K562 (cell line): ENCODE measurements around the gene AP3B1. TPM values are rescaled to one million over a fixed set of nuclear protein-coding genes. Genes with fewer than 3 reads are reported as not detected.

Source experiments
- ATAC-seq: fragments of 200-7000 bp; cut with Tn5 transposase; 3 replicates; pipeline ENCODE4 v1.9.1; 2020; ENCODE audit warnings: moderate library complexity
- BruUV-seq: library from RNA; stranded (reverse); fragments of 400-500 nt; replicated peaks from 2 replicates; lab custom pipeline; 2021; lab: Mats Ljungman, UMichigan
- CTCF ChIA-PET: fragments of 300-600 bp; formaldehyde crosslinking; extraction: SDS; loops from one replicate; lab custom pipeline; 2021; ENCODE audit warnings: low intra/inter-chr PET ratio; lab: Yijun Ruan, JAX
- POLR2A ChIA-PET: fragments of 300-600, 350-650 bp; sonication (Branson Sonifier 250); formaldehyde crosslinking; extraction: SDS; loops from one replicate; lab custom pipeline; 2021; ENCODE audit warnings: antibody characterized with exemption, inconsistent platforms; lab: Yijun Ruan, JAX
- DNase-seq, 4 experiments: peaks; one replicate each; pipeline versions ENCODE4 v3.0.0 to v3.0.0-alpha.2; 2011 to 2018; ENCODE audit warnings: low spot score in 3 of 4, mixed read lengths in 3 of 4; ENCODE audit errors: extremely low read depth in 1 of 4
- FAIRE-seq: peaks from 2 replicates; lab custom pipeline; 2011; peaks lifted over from hg19 to GRCh38; lab: Jason Lieb, UNC
- H2AFZ ChIP-seq: 2 replicates; pipeline ENCODE4 v1.6.0; 2011; ENCODE audit warnings: low read depth, low read length, control low read depth, inconsistent platforms
- H3K27ac ChIP-seq: fragments of 200-600 bp; 3 replicates; pipeline ENCODE4 v1.8.0; 2011; ENCODE audit warnings: low read depth, mild to moderate bottlenecking, control low read depth, inconsistent platforms, low read length, moderate library complexity, mixed read lengths; ENCODE audit errors: extremely low read depth
- H3K27me3 ChIP-seq, 2 experiments: fragments of 300-600 bp in 1 of 2; 2 replicates in 1 of 2; 3 replicates in 1 of 2; pipeline versions ENCODE4 v1.6.0 to v1.8.0; 2011; ENCODE audit warnings: inconsistent platforms in 2 of 2, low read length in 2 of 2, mild to moderate bottlenecking in 1 of 2, mixed read lengths in 1 of 2, moderate library complexity in 1 of 2; ENCODE audit not compliant: control insufficient read depth in 2 of 2, insufficient read depth in 2 of 2
- H3K36me3 ChIP-seq: fragments of 300-600 bp; 3 replicates; pipeline ENCODE4 v1.8.0; 2011; ENCODE audit warnings: mild to moderate bottlenecking, low read length, inconsistent platforms; ENCODE audit not compliant: control insufficient read depth, insufficient read depth
- H3K4me1 ChIP-seq, 2 experiments: fragments of 200-600 bp in 1 of 2; replicated peaks in 1 of 2; 2 replicates in 1 of 2; 3 replicates in 1 of 2; pipeline versions ENCODE4 v1.5.1 to v1.8.0; 2011; ENCODE audit warnings: inconsistent platforms in 2 of 2, low read length in 2 of 2, mild to moderate bottlenecking in 1 of 2, mixed read lengths in 1 of 2, moderate library complexity in 1 of 2; ENCODE audit not compliant: control insufficient read depth in 2 of 2, insufficient read depth in 2 of 2
- H3K4me2 ChIP-seq: 2 replicates; pipeline ENCODE4 v1.6.1; 2011; ENCODE audit warnings: low read length, control low read depth, inconsistent platforms, mixed read lengths; ENCODE audit not compliant: insufficient read depth
- H3K4me3 ChIP-seq: fragments of 200-600 bp; sonication (generic), shearing (Covaris generic); 2 replicates; pipeline ENCODE4 v1.5.1; 2016; ENCODE audit warnings: control low read depth, inconsistent platforms
- H3K79me2 ChIP-seq: fragments of 200-600 bp; 3 replicates; pipeline ENCODE4 v1.8.0; 2011; ENCODE audit warnings: low read length, inconsistent platforms; ENCODE audit not compliant: control insufficient read depth, insufficient read depth
- H3K9ac ChIP-seq, 2 experiments: 2 replicates each; pipeline versions ENCODE4 v1.6.0 to v1.6.1; 2011; ENCODE audit warnings: low read depth in 2 of 2, low read length in 2 of 2, control low read depth in 1 of 2, inconsistent platforms in 1 of 2, mild to moderate bottlenecking in 1 of 2, mixed read lengths in 1 of 2; ENCODE audit not compliant: insufficient read depth in 1 of 2
- H3K9me1 ChIP-seq: one replicate; pipeline ENCODE4 v1.6.0; 2011; ENCODE audit warnings: inconsistent platforms, mild to moderate bottlenecking, low read length, moderate library complexity; ENCODE audit not compliant: control insufficient read depth, insufficient read depth
- H3K9me3 ChIP-seq: replicated peaks from 2 replicates; pipeline ENCODE4 v1.5.1; 2011; ENCODE audit warnings: low read depth, low read length, inconsistent platforms; ENCODE audit not compliant: control insufficient read depth, insufficient read depth
- H4K20me1 ChIP-seq: replicated peaks from 2 replicates; pipeline ENCODE4 v1.6.1; 2011; ENCODE audit warnings: low read length, inconsistent platforms, mixed read lengths; ENCODE audit not compliant: control insufficient read depth, insufficient read depth
- CBFA2T3 ChIP-seq: fragments of 450-650 bp; IDR thresholded peaks from 2 replicates; pipeline ENCODE4 v1.6.1; 2017
- HMG20B ChIP-seq: fragments of 250-450 bp; sonication (Bioruptor Pico); IDR thresholded peaks from 2 replicates; pipeline ENCODE4 v1.5.0; 2021; ENCODE audit warnings: mild to moderate bottlenecking
- KAT7 ChIP-seq: sonication (generic); formaldehyde crosslinking; IDR thresholded peaks from 2 replicates; pipeline ENCODE4 v1.8.0; 2022; ENCODE audit warnings: missing genetic modification reagents, mild to moderate bottlenecking, borderline replicate concordance
- MIER1 ChIP-seq: fragments of 450-650 bp; IDR thresholded peaks from 2 replicates; pipeline ENCODE4 v1.6.1; 2016; ENCODE audit warnings: antibody characterized with exemption, mild to moderate bottlenecking, low read depth
- MTA1 ChIP-seq: fragments of 450-650 bp; IDR thresholded peaks from 2 replicates; pipeline ENCODE4 v1.6.1; 2017; ENCODE audit warnings: borderline replicate concordance
- NCOA6 ChIP-seq: fragments of 450-650 bp; IDR thresholded peaks from 2 replicates; pipeline ENCODE4 v1.6.1; 2017; ENCODE audit warnings: mild to moderate bottlenecking
- NFYB ChIP-seq: IDR thresholded peaks from 2 replicates; pipeline ENCODE4 v1.6.1; 2011; ENCODE audit warnings: mild to moderate bottlenecking, moderate library complexity; ENCODE audit not compliant: insufficient read length; ENCODE audit errors: extremely low read depth
- NR3C1 ChIP-seq: sonication (generic); formaldehyde crosslinking; IDR thresholded peaks from 2 replicates; pipeline ENCODE4 v1.8.1; 2022; ENCODE audit warnings: missing genetic modification reagents
- POLR3A ChIP-seq: IDR thresholded peaks from 2 replicates; pipeline ENCODE4 v1.6.1; 2011; ENCODE audit warnings: borderline replicate concordance, mild to moderate bottlenecking, moderate library complexity; ENCODE audit not compliant: insufficient read length, insufficient read depth; ENCODE audit errors: extremely low read depth
- RBM22 ChIP-seq: fragments of 200-400 bp; formaldehyde crosslinking; IDR thresholded peaks from 2 replicates; pipeline ENCODE4 v1.6.1; 2018; ENCODE audit warnings: low read length, low read depth; ENCODE audit not compliant: poor library complexity, severe bottlenecking
- SMARCB1 ChIP-seq: IDR thresholded peaks from 2 replicates; pipeline ENCODE4 v1.6.1; 2011; ENCODE audit warnings: improper control_type of control experiment, low read depth; ENCODE audit not compliant: insufficient read length
- SOX6 ChIP-seq: fragments of 450-650 bp; IDR thresholded peaks from 2 replicates; pipeline ENCODE4 v1.6.1; 2014; ENCODE audit warnings: mild to moderate bottlenecking
- TBP ChIP-seq: optimal IDR thresholded peaks from 2 replicates; pipeline ENCODE3; 2011; ENCODE audit warnings: low read depth, low read length, improper control_type of control experiment
- TEAD2 ChIP-seq: fragments of 450-650 bp; IDR thresholded peaks from 2 replicates; pipeline ENCODE4 v1.6.1; 2016; ENCODE audit warnings: missing genetic modification characterization, control low read depth, missing compliant biosample characterization
- ZBTB11 ChIP-seq, 3 experiments: fragments of 200-800 bp in 1 of 3; fragments of 250-450 bp in 1 of 3; fragments of 450-650 bp in 1 of 3; sonication (Bioruptor Pico) in 1 of 3; sonication (Bioruptor generic) in 1 of 3; formaldehyde crosslinking in 1 of 3; IDR thresholded peaks; 2 replicates each; pipeline versions ENCODE4 v1.6.1 to v1.8.0; 2016 to 2022; ENCODE audit warnings: mild to moderate bottlenecking in 2 of 3, missing genetic modification characterization in 2 of 3, missing compliant biosample characterization in 1 of 3, moderate library complexity in 1 of 3
- ZBTB5 ChIP-seq: fragments of 450-650 bp; IDR thresholded peaks from 2 replicates; pipeline ENCODE4 v1.6.1; 2017; ENCODE audit warnings: antibody characterized with exemption
- ZNF133 ChIP-seq: fragments of 250-450 bp; sonication (Bioruptor Pico); IDR thresholded peaks from 2 replicates; pipeline ENCODE4 v1.4.0; 2020; ENCODE audit warnings: mild to moderate bottlenecking
- ZNF165 ChIP-seq: fragments of 250-450 bp; sonication (Bioruptor Pico); IDR thresholded peaks from 2 replicates; pipeline ENCODE4 v1.4.0; 2020; ENCODE audit warnings: borderline replicate concordance
- ZNF212 ChIP-seq: fragments of 450-650 bp; formaldehyde crosslinking; IDR thresholded peaks from 2 replicates; pipeline ENCODE4 v1.4.0; 2020; ENCODE audit warnings: mild to moderate bottlenecking
- WGBS: fragments of 100-300 bp; shearing (Covaris generic); methylation state at CpG from one replicate; pipeline ENCODE4 v1.1.6; 2016; ENCODE audit warnings: low coverage, mixed read lengths; ENCODE audit not compliant: insufficient coverage; ENCODE audit errors: missing lambda C conversion rate; 5-methylcytosine and 5-hydroxymethylcytosine counted together
- in situ Hi-C: fragments of 300-500 bp; cut with MboI; formaldehyde crosslinking; loops from 4 replicates; pipeline ENCODE4 v1.15.0; 2018; ENCODE audit warnings: inconsistent platforms, mixed read lengths
- intact Hi-C: fragments of 100-400 bp; cut with micrococcal nuclease; formaldehyde crosslinking; loops from 2 replicates; pipeline ENCODE4 v1.14.2; 2022
- polyA plus RNA-seq, 8 experiments: library from polyadenylated mRNA; depleted of rRNA in 4 of 8; stranded (reverse) in 5 of 8; unstranded in 3 of 8; fragments of >200 nt; fragmentation: Nextera tagmentation in 2 of 8; fragmentation: Illumina TruSeq in 1 of 8; extraction: Ambion mirVana in 2 of 8; extraction: Trizol in 1 of 8; gene quantifications; 2 replicates each; pipeline versions ENCODE4 v1.2.1 to v1.2.3, GENCODE V29; 2011 to 2014; ENCODE audit warnings: inconsistent platforms in 1 of 8, missing spikeins in 1 of 8
- total RNA-seq, 7 experiments: library from RNA; depleted of rRNA in 6 of 7; stranded (reverse); fragments of >200 nt in 6 of 7; fragmentation: Illumina TruSeq in 2 of 7; extraction: Trizol in 2 of 7; gene quantifications; 2 replicates each; pipeline versions ENCODE4 v1.2.1 to v1.2.3, GENCODE V29; 2011 to 2021; ENCODE audit warnings: low replicate concordance in 1 of 7

The AP3B1 gene
- total and polyA plus RNA-seq, 9 of the 15 experiments (the other 6 are each of a cell fraction or from before 2014, with no cell fraction given): 21.1 to 61.8 (median 42.2) TPM

- TF ChIP-seq TEAD2 (no peak), CBFA2T3 (no peak), MTA1 (no peak), SOX6 (no peak), NR3C1 (no peak), KAT7 (CRISPR knock-in tag) (no peak)
- TF ChIP-seq, all 486 proteins: peak for 0
Measured at GRCh38 chr5:77957081-77957480, 337.4 kb downstream of the AP3B1 start (continued).

- no peak overlapping the region for H3K4me3 ChIP-seq
- peaks cover 0 to 9% of the 10 kb centered on the region in 2 experiments; a peak in 1 of 5 replicates for H3K4me1 ChIP-seq
- in situ Hi-C loops (loop anchor here (10.0 kb wide), 1 partner anchor 301 kb away; no protein-coding TSS in a partner anchor), intact Hi-C loops (no loop called here)
- ChIA-PET POLR2A (interaction anchor here (1.3 kb wide), 1 partner anchor 20 kb away, joined by 5 read pairs; no protein-coding TSS in a partner anchor), CTCF (no interaction called here)
- ATAC-seq (no peak), DNase-seq (no peak), FAIRE-seq (no peak)
- H3K27ac ChIP-seq: no peak overlapping the region
- no peaks in the 10 kb centered on the region for H4K20me1 ChIP-seq
- 0% methylated on average over 1 of the region's 1 CpG for WGBS
- no TSS peak for BruUV-seq
- no peak overlapping the region for H3K4me2 ChIP-seq
- H3K79me2 ChIP-seq: no peaks in the 10 kb centered on the region
- no peak overlapping the region for H3K9ac ChIP-seq
- H3K9me1 ChIP-seq: no peaks in the 10 kb centered on the region
- H2AFZ ChIP-seq: no peak overlapping the region
- no peaks in the 10 kb centered on the region for H3K36me3 ChIP-seq
- H3K27me3 ChIP-seq: peaks cover 25 to 30% of the 10 kb centered on the region in 2 experiments
- no peaks in the 10 kb centered on the region for H3K9me3 ChIP-seq
- TF ChIP-seq ZNF133 (CRISPR knock-in tag): no peak
- no peak for TF ChIP-seq HMG20B (CRISPR knock-in tag)
- no peak for TF ChIP-seq TBP
- no peak for TF ChIP-seq POLR3A
- no peak for TF ChIP-seq ZBTB11 (CRISPR knock-in tag; IDR thresholded peaks at IDR 0.05)
- TF ChIP-seq ZNF165 (CRISPR knock-in tag): no peak
- no peak for TF ChIP-seq ZBTB5
- TF ChIP-seq NFYB: no peak
- no peak for TF ChIP-seq NCOA6
- TF ChIP-seq RBM22: no peak
- no peak for TF ChIP-seq SMARCB1
- TF ChIP-seq ZNF212 (CRISPR knock-in tag): no peak
- no peak for TF ChIP-seq MIER1
Measured at GRCh38 chr5:77955577-77955976, 338.9 kb downstream of the AP3B1 start.
